ENCODE results near the gene PRDX3. TPM values are rescaled to one million over a fixed set of nuclear protein-coding genes. Genes with fewer than 3 reads are reported as not detected.
"Not testable (repeated sequence)": the region's sequence is repeated elsewhere in the genome, so short reads cannot be mapped to it uniquely, and the experiment has no call there.

The PRDX3 gene
- total RNA-seq, 1 experiment from 2014 or later, result 239 TPM

GRCh38 chr10:119191881-119192280 is 13.3 kb upstream of the PRDX3 start:
- no peaks in the 10 kb centered on the region for H3K36me3 ChIP-seq
- no peak overlapping the region for H3K4me3 ChIP-seq
- no peaks in the 10 kb centered on the region for H3K9me3 ChIP-seq (replicated peaks)
- no peaks in the 10 kb centered on the region for H3K27me3 ChIP-seq
- DNase-seq, result no peak
- no peak overlapping the region for H3K27ac ChIP-seq
- peaks cover 14% of the 10 kb centered on the region for H3K4me1 ChIP-seq

- no peak for DNase-seq
- Histone ChIP-seq H3K4me3 (no peak overlapping the region), H3K27me3 (no peaks in the 10 kb centered on the region), H3K27ac (no peak overlapping the region), H3K4me1 (peaks cover 14% of the 10 kb centered on the region), H3K9me3 (replicated peaks) (no peaks in the 10 kb centered on the region), H3K36me3 (no peaks in the 10 kb centered on the region)
Measured at GRCh38 chr10:119190954-119191785, 12.6 kb upstream of the PRDX3 start.

GRCh38 chr10:119190353-119190752 is 11.7 kb upstream of the PRDX3 start:
- peak overlapping the region; percentile 17; the same call in 1 of the 2 replicates for H3K27ac ChIP-seq

GRCh38 chr10:119189811-119190282 is 11.2 kb upstream of the PRDX3 start:
- peak; percentile 59 to 77 for DNase-seq
- no peaks in the 10 kb centered on the region for H3K27me3 ChIP-seq
- H3K9me3 ChIP-seq (replicated peaks), result no peaks in the 10 kb centered on the region
- H3K4me3 ChIP-seq, result no peak overlapping the region
- H3K4me1 ChIP-seq, result peaks cover 14% of the 10 kb centered on the region
- peak overlapping the region; percentile 17; the same call in 1 of the 2 replicates for H3K27ac ChIP-seq
- H3K36me3 ChIP-seq, result no peaks in the 10 kb centered on the region

More at GRCh38 chr10:119190353-119190752, 11.7 kb upstream of the PRDX3 start:
- Histone ChIP-seq H3K4me1 (peaks cover 14% of the 10 kb centered on the region), H3K36me3 (no peaks in the 10 kb centered on the region), H3K27me3 (no peaks in the 10 kb centered on the region), H3K4me3 (no peak overlapping the region), H3K9me3 (replicated peaks) (no peaks in the 10 kb centered on the region)
- peak; percentile 35 to 50 for DNase-seq

- Histone ChIP-seq H3K4me3 (no peak overlapping the region), H3K9me3 (replicated peaks) (no peaks in the 10 kb centered on the region), H3K27me3 (no peaks in the 10 kb centered on the region), H3K4me1 (peaks cover 5% of the 10 kb centered on the region; the same call in 1 of the 2 replicates), H3K36me3 (no peaks in the 10 kb centered on the region), H3K27ac (no peak overlapping the region)
- DNase-seq, result no peak
Measured at GRCh38 chr10:119183664-119184412, 5.2 kb upstream of the PRDX3 start.

GRCh38 chr10:119180850-119181400 is 2.3 kb upstream of the PRDX3 start:
- H3K4me3 ChIP-seq; H3K4me1 ChIP-seq; H3K9me3 ChIP-seq (replicated peaks); H3K27ac ChIP-seq; DNase-seq; H3K27me3 ChIP-seq: not testable (repeated sequence)
- H3K36me3 ChIP-seq, result peaks cover 13% of the 10 kb centered on the region

GRCh38 chr10:119177708-119178371 is 772 bp downstream of the PRDX3 start:
- H3K4me1 ChIP-seq, result peaks cover 2% of the 10 kb centered on the region; the same call in 1 of the 2 replicates

GRCh38 chr10:119176166-119176565 is 2.4 kb downstream of the PRDX3 start:
- Histone ChIP-seq H3K27ac (no peak overlapping the region), H3K36me3 (peaks cover 50% of the 10 kb centered on the region), H3K4me1 (peaks cover 2% of the 10 kb centered on the region; the same call in 1 of the 2 replicates), H3K9me3 (replicated peaks) (no peaks in the 10 kb centered on the region), H3K27me3 (no peaks in the 10 kb centered on the region), H3K4me3 (no peak overlapping the region)
- DNase-seq, result no peak

More at GRCh38 chr10:119177708-119178371, 772 bp downstream of the PRDX3 start:
- Histone ChIP-seq H3K27ac (peak overlapping the region; percentile 94), H3K4me3 (peak overlapping the region; percentile 93), H3K36me3 (peaks cover 33% of the 10 kb centered on the region), H3K27me3 (no peaks in the 10 kb centered on the region), H3K9me3 (replicated peaks) (no peaks in the 10 kb centered on the region)
- peak in 1 of 2 experiments; percentile 21 for DNase-seq

GRCh38 chr10:119174109-119174508 is 4.5 kb downstream of the PRDX3 start:
- Histone ChIP-seq H3K36me3 (peaks cover 66% of the 10 kb centered on the region), H3K4me1 (peaks cover 2% of the 10 kb centered on the region; the same call in 1 of the 2 replicates), H3K4me3 (no peak overlapping the region), H3K9me3 (replicated peaks) (no peaks in the 10 kb centered on the region), H3K27ac (no peak overlapping the region), H3K27me3 (no peaks in the 10 kb centered on the region)
- no peak for DNase-seq

GRCh38 chr10:119167041-119167440 is 11.6 kb downstream of the PRDX3 start:
- no peak for DNase-seq
- Histone ChIP-seq H3K4me1 (no peaks in the 10 kb centered on the region), H3K9me3 (replicated peaks) (no peaks in the 10 kb centered on the region), H3K27me3 (no peaks in the 10 kb centered on the region), H3K4me3 (no peak overlapping the region), H3K36me3 (peaks cover 37% of the 10 kb centered on the region), H3K27ac (no peak overlapping the region)

GRCh38 chr10:119166564-119166963 is 12.0 kb downstream of the PRDX3 start:
- H3K9me3 ChIP-seq (replicated peaks), result no peaks in the 10 kb centered on the region
- no peak for DNase-seq
- no peak overlapping the region for H3K4me3 ChIP-seq
- no peaks in the 10 kb centered on the region for H3K4me1 ChIP-seq
- peaks cover 33% of the 10 kb centered on the region for H3K36me3 ChIP-seq
- H3K27ac ChIP-seq, result no peak overlapping the region
- no peaks in the 10 kb centered on the region for H3K27me3 ChIP-seq

GRCh38 chr10:119166118-119166500 is 12.5 kb downstream of the PRDX3 start:
- Histone ChIP-seq H3K9me3 (replicated peaks) (no peaks in the 10 kb centered on the region), H3K4me1 (no peaks in the 10 kb centered on the region), H3K27ac (no peak overlapping the region; the same call in 1 of the 2 replicates), H3K4me3 (peak overlapping the region; percentile 92), H3K27me3 (no peaks in the 10 kb centered on the region), H3K36me3 (peaks cover 28% of the 10 kb centered on the region)
- no peak for DNase-seq

- H3K4me3 ChIP-seq, result peak within 1 kb of the TSS; percentile 92
- peak; percentile 71 to 80 for DNase-seq
- peaks cover 26% of the 10 kb centered on the region for H3K36me3 ChIP-seq
- peak within 1 kb of the TSS; percentile 85 for H3K27ac ChIP-seq
- no peaks in the 10 kb centered on the region for H3K4me1 ChIP-seq
- H3K27me3 ChIP-seq, result no peaks in the 10 kb centered on the region
- no peaks in the 10 kb centered on the region for H3K9me3 ChIP-seq (replicated peaks)
Measured at GRCh38 chr10:119165171-119166117, 13.2 kb downstream of the PRDX3 start, which contains the start of gene SFXN4. SFXN4 (minus strand) TSS chr10:119165714; CDS start chr10:119165647, 67 bp downstream.
